ENCODE measurements around the gene KCNN4. TPM values are rescaled to one million over a fixed set of nuclear protein-coding genes. Genes with fewer than 3 reads are reported as not detected.
A peak's percentile ranks its signal among the peaks of the same experiment; 100 is the strongest.

KCNN4 gene
- total and polyA plus RNA-seq, 2 donors (not counting 1 experiment from before 2014, with no cell fraction given) = 107 to 267 TPM

GRCh38 chr19:43799502-43800142 is 18.8 kb upstream of the KCNN4 start:
- no peak overlapping the region for H3K4me3 ChIP-seq (ENCODE audit: control extremely low read depth in 1 of 5, extremely low read depth in 1 of 5, insufficient read depth in 1 of 5, low read depth in 2 of 5, low read length in 4 of 5)
- ChIA-PET POLR2A (interaction anchor here (0.6 kb wide), 2 partner anchors 239 to 412 kb away, joined by 3 read pairs; no protein-coding TSS in a partner anchor), CTCF (interaction anchor here (0.6 kb wide), 1 partner anchor 12 kb away, joined by 3 read pairs; no protein-coding TSS in a partner anchor)
- H3K9me3 ChIP-seq (ENCODE audit: control extremely low read depth in 1 of 3, control insufficient read depth in 2 of 3, insufficient read depth in 1 of 3, low read length in 2 of 3) = peaks cover 2 to 32% (median 5%) of the 10 kb centered on the region in 3 donors
- Mint-ChIP-seq H3K27ac (no peak overlapping the region), H3K4me3 (peak overlapping the region; percentile 82), H3K27me3 (peaks cover 32% of the 10 kb centered on the region), H3K4me1 (peaks cover 10% of the 10 kb centered on the region), H3K9me3 (ENCODE audit: insufficient read depth) (no peaks in the 10 kb centered on the region)
- no peak overlapping the region for H3K27ac ChIP-seq (ENCODE audit: low read length in 2 of 2)
- no peak overlapping the region for H2AFZ ChIP-seq (ENCODE audit: insufficient read depth, low read depth, low read length, poor library complexity, severe bottlenecking)
- no peaks in the 10 kb centered on the region for H4K20me1 ChIP-seq (ENCODE audit: control insufficient read depth, insufficient read depth, low read length, poor library complexity, severe bottlenecking)
- no peak overlapping the region for H3K9ac ChIP-seq (ENCODE audit: low read length)
- peaks cover 11 to 12% of the 10 kb centered on the region in 2 donors for H3K4me1 ChIP-seq (ENCODE audit: control insufficient read depth in 2 of 2, insufficient read depth in 2 of 2, low read length in 2 of 2)
- no peaks in the 10 kb centered on the region for H3K79me2 ChIP-seq (ENCODE audit: control insufficient read depth, insufficient read depth, low read length)
- intact Hi-C loops (cut with micrococcal nuclease) = no loop called here
- ATAC-seq (ENCODE audit: low read depth) = no peak
- peaks cover 0 to 39% (median 13%) of the 10 kb centered on the region in 4 experiments for H3K27me3 ChIP-seq (replicated peaks in 1 of 4; ENCODE audit: control extremely low read depth in 1 of 4, control insufficient read depth in 3 of 4, insufficient read depth in 4 of 4, low read length in 3 of 4)
- 90% methylated on average over 6 of the region's 6 CpGs for WGBS (ENCODE audit: insufficient coverage)
- DNase-seq = no peak
- no peak for TF ChIP-seq EZH2 (IDR thresholded peaks at IDR 0.05; ENCODE audit: borderline replicate concordance, insufficient read depth, low read depth, low read length, poor library complexity, severe bottlenecking)
- TF ChIP-seq CTCF (IDR thresholded peaks at IDR 0.05) = no peak
- H3K4me2 ChIP-seq (replicated peaks; ENCODE audit: low read depth, low read length, poor library complexity, severe bottlenecking) = no peak overlapping the region
- H3K36me3 ChIP-seq (replicated peaks in 1 of 2; ENCODE audit: control extremely low read depth in 1 of 2, control insufficient read depth in 1 of 2, extremely low read depth in 1 of 2, insufficient read depth in 2 of 2, low read length in 1 of 2) = no peaks in the 10 kb centered on the region

All from B cell (primary cell).